Lower lobe of right lung (tissue), 2 donors: ENCODE results near the gene PRUNE2. TPM values are rescaled to one million over a fixed set of nuclear protein-coding genes. Genes with fewer than 3 reads are reported as not detected.

Experiments
- ATAC-seq, 2 donors: fragments of 200-7000 bp; cut with Tn5 transposase; one replicate each; pipeline ENCODE4 v1.9.1; 2020 to 2022; ENCODE audit warnings: mild to moderate bottlenecking in 2 of 2, moderate library complexity in 2 of 2
- DNase-seq: peaks from one replicate; pipeline ENCODE4 v3.0.0-alpha.2; 2020
- H3K27ac ChIP-seq: fragments of 200-600 bp; one replicate; pipeline ENCODE4 v1.8.0; 2022
- H3K27me3 ChIP-seq: fragments of 200-600 bp; one replicate; pipeline ENCODE4 v1.8.0; 2022; ENCODE audit warnings: low read depth
- H3K36me3 ChIP-seq: fragments of 200-600 bp; one replicate; pipeline ENCODE4 v1.8.0; 2022; ENCODE audit warnings: mild to moderate bottlenecking
- H3K4me1 ChIP-seq: fragments of 200-600 bp; one replicate; pipeline ENCODE4 v1.8.0; 2022
- H3K4me3 ChIP-seq: fragments of 200-600 bp; one replicate; pipeline ENCODE4 v1.8.0; 2022; ENCODE audit warnings: mild to moderate bottlenecking
- H3K9me3 ChIP-seq: fragments of 200-600 bp; one replicate; pipeline ENCODE4 v1.8.0; 2022
- intact Hi-C: fragments of 100-400 bp; cut with DNase I; formaldehyde crosslinking; loops from one replicate; pipeline ENCODE4 v1.11.0; 2022
- total RNA-seq: library from RNA; stranded (reverse); fragmentation: NEBNext Ultra II Directional; extraction: Animal tissue kit (Norgen Biotek cat#: 25700); gene quantifications from one replicate; pipeline ENCODE4 v1.2.1, GENCODE V29; 2021
- TF ChIP-seq, protein P1 (sequence below): fragments of 200-600 bp; IDR thresholded peaks from one replicate; pipeline ENCODE4 v1.8.0; 2022; ENCODE audit warnings: antibody characterized with exemption, mild to moderate bottlenecking
- donor health status: DM: no; HTN: yes; CAD: no; lungs with severe emphysema.

PRUNE2 gene
- total RNA-seq, 1 donor from 2014 or later = 13.6 TPM

DNA sequence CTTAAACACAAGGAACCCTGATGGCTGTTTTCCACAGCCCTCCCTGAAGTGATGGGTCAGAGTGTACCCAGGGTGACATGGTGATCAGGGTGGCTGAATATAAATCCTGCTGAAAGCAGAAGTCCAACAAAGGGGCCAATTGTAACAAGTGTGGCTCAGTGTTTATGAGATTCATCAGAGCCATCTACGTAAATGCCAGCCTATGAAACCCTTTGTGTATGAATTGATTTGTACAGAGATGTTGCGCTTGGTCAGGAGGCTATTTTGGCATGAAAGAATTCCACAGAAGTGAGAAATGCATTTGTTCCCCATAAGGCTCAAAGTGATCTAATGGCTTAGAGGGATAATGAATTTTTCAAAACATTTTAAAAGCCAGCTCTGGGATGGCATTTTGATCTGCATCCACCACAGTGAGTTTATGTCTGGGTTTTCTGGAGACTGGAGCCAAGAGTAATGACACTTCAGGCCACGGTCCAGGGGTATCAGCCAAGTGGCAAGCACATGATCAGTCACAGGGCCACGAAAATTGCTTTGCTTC, 12.4 kb downstream of the PRUNE2 start:
- no peak overlapping the region for H3K4me3 ChIP-seq
- no peaks in the 10 kb centered on the region for H3K9me3 ChIP-seq
- DNase-seq (no peak), ATAC-seq (no peak)
- no peak overlapping the region for H3K27ac ChIP-seq
- TF ChIP-seq, protein P1, sequence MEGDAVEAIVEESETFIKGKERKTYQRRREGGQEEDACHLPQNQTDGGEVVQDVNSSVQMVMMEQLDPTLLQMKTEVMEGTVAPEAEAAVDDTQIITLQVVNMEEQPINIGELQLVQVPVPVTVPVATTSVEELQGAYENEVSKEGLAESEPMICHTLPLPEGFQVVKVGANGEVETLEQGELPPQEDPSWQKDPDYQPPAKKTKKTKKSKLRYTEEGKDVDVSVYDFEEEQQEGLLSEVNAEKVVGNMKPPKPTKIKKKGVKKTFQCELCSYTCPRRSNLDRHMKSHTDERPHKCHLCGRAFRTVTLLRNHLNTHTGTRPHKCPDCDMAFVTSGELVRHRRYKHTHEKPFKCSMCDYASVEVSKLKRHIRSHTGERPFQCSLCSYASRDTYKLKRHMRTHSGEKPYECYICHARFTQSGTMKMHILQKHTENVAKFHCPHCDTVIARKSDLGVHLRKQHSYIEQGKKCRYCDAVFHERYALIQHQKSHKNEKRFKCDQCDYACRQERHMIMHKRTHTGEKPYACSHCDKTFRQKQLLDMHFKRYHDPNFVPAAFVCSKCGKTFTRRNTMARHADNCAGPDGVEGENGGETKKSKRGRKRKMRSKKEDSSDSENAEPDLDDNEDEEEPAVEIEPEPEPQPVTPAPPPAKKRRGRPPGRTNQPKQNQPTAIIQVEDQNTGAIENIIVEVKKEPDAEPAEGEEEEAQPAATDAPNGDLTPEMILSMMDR = no peak
- intact Hi-C loops = no loop called here
- H3K4me1 ChIP-seq = no peaks in the 10 kb centered on the region
- no peaks in the 10 kb centered on the region for H3K36me3 ChIP-seq
- no peaks in the 10 kb centered on the region for H3K27me3 ChIP-seq

DNA sequence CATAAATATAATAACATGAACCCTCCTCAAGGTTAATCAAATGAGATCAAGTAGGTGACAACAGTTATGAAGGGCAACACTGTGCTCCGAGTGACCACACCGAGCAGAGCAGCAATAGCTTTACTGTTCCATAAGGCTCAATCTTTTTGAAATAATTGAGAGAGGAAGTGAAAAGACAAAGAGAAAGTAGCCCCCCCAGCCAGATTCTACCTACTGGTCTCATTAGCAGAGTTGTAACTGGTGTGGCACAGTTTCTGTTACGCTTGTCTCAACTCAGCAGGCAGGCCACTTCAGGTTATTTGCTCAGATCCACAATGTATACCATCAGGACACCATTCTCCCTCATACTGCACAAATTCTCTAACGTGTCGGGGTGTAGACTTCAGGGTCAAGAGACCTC, 14.0 kb downstream of the PRUNE2 start:
- DNase-seq = no peak
- TF ChIP-seq, protein P1 = no peak
- Histone ChIP-seq H3K9me3 (no peaks in the 10 kb centered on the region), H3K36me3 (no peaks in the 10 kb centered on the region), H3K27ac (no peak overlapping the region), H3K4me1 (no peaks in the 10 kb centered on the region), H3K4me3 (no peak overlapping the region), H3K27me3 (no peaks in the 10 kb centered on the region)
- intact Hi-C loops = no loop called here
- ATAC-seq = no peak

DNA sequence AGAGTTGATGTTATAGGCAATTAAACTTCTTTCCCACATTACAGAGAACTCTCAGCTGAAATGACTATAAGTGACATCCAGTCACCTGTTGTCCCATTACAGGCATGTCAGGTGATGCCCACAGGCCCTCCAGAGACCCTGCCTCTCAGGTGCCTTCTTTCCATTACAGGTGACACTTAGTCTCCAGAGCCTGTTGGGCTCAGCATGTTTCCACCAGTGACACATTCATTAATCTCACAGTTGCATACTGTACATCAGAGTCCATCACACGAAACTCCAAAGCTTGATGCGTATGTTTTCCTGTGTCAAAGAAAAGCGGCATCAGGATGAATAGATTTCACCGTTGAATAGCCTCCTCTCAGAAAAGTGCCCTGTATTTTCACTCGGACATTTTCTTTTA, 14.6 kb downstream of the PRUNE2 start:
- ATAC-seq (no peak), DNase-seq (no peak)
- Histone ChIP-seq H3K27me3 (no peaks in the 10 kb centered on the region), H3K27ac (no peak overlapping the region), H3K36me3 (no peaks in the 10 kb centered on the region), H3K9me3 (no peaks in the 10 kb centered on the region), H3K4me1 (no peaks in the 10 kb centered on the region), H3K4me3 (no peak overlapping the region)
- intact Hi-C loops = no loop called here
- TF ChIP-seq, protein P1 = no peak

DNA sequence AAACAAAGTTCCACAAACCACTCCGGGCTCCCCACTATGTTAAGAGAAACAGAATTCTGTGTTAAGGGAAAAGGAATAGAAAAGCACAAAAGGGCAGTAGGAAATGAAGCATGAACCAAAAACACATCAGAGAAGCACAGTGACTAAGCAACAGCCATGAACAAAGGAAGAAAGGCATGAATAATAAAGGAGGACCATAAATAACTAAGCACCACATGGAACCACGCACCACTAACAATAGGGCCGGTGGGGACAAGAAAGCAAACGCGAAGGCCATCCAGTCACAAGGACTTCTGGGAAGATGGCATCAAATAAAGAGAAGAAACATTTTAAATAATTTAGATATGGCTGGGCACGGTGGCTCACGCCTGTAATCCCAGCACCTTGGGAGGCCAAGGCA, 18.0 kb downstream of the PRUNE2 start:
- intact Hi-C loops = no loop called here
- Histone ChIP-seq H3K4me1 (no peaks in the 10 kb centered on the region), H3K27me3 (no peaks in the 10 kb centered on the region), H3K4me3 (no peak overlapping the region), H3K36me3 (no peaks in the 10 kb centered on the region), H3K27ac (no peak overlapping the region), H3K9me3 (no peaks in the 10 kb centered on the region)
- DNase-seq = no peak
- TF ChIP-seq, protein P1 = no peak
- ATAC-seq = no peak

DNA sequence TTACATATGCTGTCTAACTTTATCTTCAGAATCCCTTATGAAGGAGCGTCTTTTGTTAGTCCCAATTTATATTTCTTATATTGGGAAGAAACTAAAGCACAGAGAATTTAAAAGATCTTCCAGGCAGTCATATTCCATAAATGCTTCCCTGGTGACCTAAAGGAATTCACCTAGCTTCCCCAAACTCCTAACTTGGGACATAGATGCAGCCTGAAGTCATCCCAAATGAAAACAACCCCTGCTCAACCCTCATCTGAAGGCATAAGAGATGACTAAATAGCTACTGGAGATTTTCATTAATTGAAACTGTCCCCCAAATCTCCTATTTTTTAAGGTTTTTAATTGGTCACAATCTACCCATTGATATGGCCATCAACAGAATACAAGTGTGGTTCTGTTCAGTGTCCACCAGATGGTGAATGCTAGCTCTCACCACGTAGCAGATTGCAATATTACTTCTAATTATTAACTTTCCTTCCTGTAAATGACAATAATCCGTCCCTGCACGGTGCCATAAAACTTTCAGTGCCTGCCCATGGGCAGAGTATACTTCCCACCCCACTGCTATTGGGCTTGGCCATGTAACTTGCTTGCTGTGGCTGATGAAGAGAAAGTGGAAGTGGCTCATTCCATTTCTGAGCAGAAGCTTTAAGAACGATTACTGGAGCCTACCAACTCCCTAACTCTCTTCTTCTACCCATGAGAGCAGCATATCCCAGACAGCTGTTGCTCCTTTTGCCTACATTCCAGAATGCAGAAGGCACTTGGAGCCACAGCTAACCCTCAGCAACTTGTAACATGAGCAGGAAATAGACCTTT, 18.7 kb downstream of the PRUNE2 start:
- Histone ChIP-seq H3K4me1 (no peaks in the 10 kb centered on the region), H3K4me3 (no peak overlapping the region), H3K27ac (no peak overlapping the region), H3K27me3 (no peaks in the 10 kb centered on the region), H3K36me3 (no peaks in the 10 kb centered on the region), H3K9me3 (no peaks in the 10 kb centered on the region)
- intact Hi-C loops = no loop called here
- ATAC-seq (no peak), DNase-seq (no peak)
- TF ChIP-seq, protein P1 = no peak
